ENCODE measurements around the gene MYO18A.

MYO18A gene

GRCh38 chr17:29096094-29096493 is 84.1 kb downstream of the MYO18A start:
- 0 out of 2 replicates have a peak, but pooled peaks cover 4% of the 10 kb centered on the region for H3K36me3 ChIP-seq (replicated peaks; ENCODE audit: insufficient read depth, low read length)
- TF ChIP-seq CTCF (IDR thresholded peaks at IDR 0.05; ENCODE audit: low read length): no peak
- no peak for TF ChIP-seq EZH2phosphoT487 (IDR thresholded peaks at IDR 0.05; ENCODE audit: low read length)
- no peak for TF ChIP-seq EZH2 (optimal IDR thresholded peaks at IDR 0.05; ENCODE audit: low read depth, low read length)

GRCh38 chr17:29095439-29095838 is 84.8 kb downstream of the MYO18A start:
- Histone ChIP-seq H4K20me1 (ENCODE audit: insufficient read depth, low read length) (no peaks in the 10 kb centered on the region), H3K4me2 (ENCODE audit: low read depth, low read length) (no peak overlapping the region), H3K9ac (ENCODE audit: low read length) (no peak overlapping the region), H2AFZ (ENCODE audit: low read length) (no peak overlapping the region), H3K4me3 (ENCODE audit: low read length) (no peak overlapping the region), H3K27ac (ENCODE audit: low read length) (no peak overlapping the region), H3K4me1 (ENCODE audit: low read length) (no peaks in the 10 kb centered on the region), H3K79me2 (ENCODE audit: low read length) (no peaks in the 10 kb centered on the region), H3K36me3 (replicated peaks; ENCODE audit: insufficient read depth, low read length) (0 out of 2 replicates have a peak, but pooled peaks cover 4% of the 10 kb centered on the region), H3K9me2 (replicated peaks; ENCODE audit: insufficient read depth, low read length) (no peaks in the 10 kb centered on the region), H3F3A (ENCODE audit: insufficient read depth, low read length) (no peaks in the 10 kb centered on the region), H3K9me3 (replicated peaks; ENCODE audit: insufficient read depth, low read length) (no peaks in the 10 kb centered on the region), H3K27me3 (replicated peaks; ENCODE audit: insufficient read depth, low read length) (no peaks in the 10 kb centered on the region)
- TF ChIP-seq CTCF (IDR thresholded peaks at IDR 0.05; ENCODE audit: low read length): no peak
- no peak for TF ChIP-seq EZH2phosphoT487 (IDR thresholded peaks at IDR 0.05; ENCODE audit: low read length)
- TF ChIP-seq EZH2 (optimal IDR thresholded peaks at IDR 0.05; ENCODE audit: low read depth, low read length): no peak
- DNase-seq: no peak

More at GRCh38 chr17:29096094-29096493, 84.1 kb downstream of the MYO18A start:
- Histone ChIP-seq H3K27me3 (replicated peaks; ENCODE audit: insufficient read depth, low read length) (no peaks in the 10 kb centered on the region), H3K4me3 (ENCODE audit: low read length) (no peak overlapping the region), H3K79me2 (ENCODE audit: low read length) (no peaks in the 10 kb centered on the region), H3K9ac (ENCODE audit: low read length) (no peak overlapping the region), H4K20me1 (ENCODE audit: insufficient read depth, low read length) (no peaks in the 10 kb centered on the region), H3K9me2 (replicated peaks; ENCODE audit: insufficient read depth, low read length) (no peaks in the 10 kb centered on the region), H3F3A (ENCODE audit: insufficient read depth, low read length) (no peaks in the 10 kb centered on the region), H3K4me1 (ENCODE audit: low read length) (no peaks in the 10 kb centered on the region), H3K4me2 (ENCODE audit: low read depth, low read length) (no peak overlapping the region), H3K9me3 (replicated peaks; ENCODE audit: insufficient read depth, low read length) (no peaks in the 10 kb centered on the region), H3K27ac (ENCODE audit: low read length) (no peak overlapping the region), H2AFZ (ENCODE audit: low read length) (no peak overlapping the region)
- no peak for DNase-seq

GRCh38 chr17:29094101-29094708 is 86.0 kb downstream of the MYO18A start:
- 0 out of 2 replicates have a peak, but pooled peaks cover 4% of the 10 kb centered on the region for H3K36me3 ChIP-seq (replicated peaks; ENCODE audit: insufficient read depth, low read length)
- H3K9me3 ChIP-seq (replicated peaks; ENCODE audit: insufficient read depth, low read length): no peaks in the 10 kb centered on the region
- H3F3A ChIP-seq (ENCODE audit: insufficient read depth, low read length): no peaks in the 10 kb centered on the region
- no peaks in the 10 kb centered on the region for H3K79me2 ChIP-seq (ENCODE audit: low read length)
- H3K27ac ChIP-seq (ENCODE audit: low read length): no peak overlapping the region
- no peak overlapping the region for H3K9ac ChIP-seq (ENCODE audit: low read length)
- H2AFZ ChIP-seq (ENCODE audit: low read length): no peak overlapping the region
- no peaks in the 10 kb centered on the region for H3K27me3 ChIP-seq (replicated peaks; ENCODE audit: insufficient read depth, low read length)
- no peak for TF ChIP-seq EZH2 (optimal IDR thresholded peaks at IDR 0.05; ENCODE audit: low read depth, low read length)
- no peak for DNase-seq
- H3K9me2 ChIP-seq (replicated peaks; ENCODE audit: insufficient read depth, low read length): no peaks in the 10 kb centered on the region
- H3K4me1 ChIP-seq (ENCODE audit: low read length): no peaks in the 10 kb centered on the region
- H3K4me2 ChIP-seq (ENCODE audit: low read depth, low read length): no peak overlapping the region
- no peaks in the 10 kb centered on the region for H4K20me1 ChIP-seq (ENCODE audit: insufficient read depth, low read length)
- H3K4me3 ChIP-seq (ENCODE audit: low read length): no peak overlapping the region
